ENCODE data around the gene CAMP. TPM values are rescaled to one million over a fixed set of nuclear protein-coding genes. Genes with fewer than 3 reads are reported as not detected.

Gene CAMP, protein sequence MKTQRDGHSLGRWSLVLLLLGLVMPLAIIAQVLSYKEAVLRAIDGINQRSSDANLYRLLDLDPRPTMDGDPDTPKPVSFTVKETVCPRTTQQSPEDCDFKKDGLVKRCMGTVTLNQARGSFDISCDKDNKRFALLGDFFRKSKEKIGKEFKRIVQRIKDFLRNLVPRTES
- total RNA-seq (2014; rRNA removed; shearing (Covaris generic)), result not detected in 2 replicates

DNA sequence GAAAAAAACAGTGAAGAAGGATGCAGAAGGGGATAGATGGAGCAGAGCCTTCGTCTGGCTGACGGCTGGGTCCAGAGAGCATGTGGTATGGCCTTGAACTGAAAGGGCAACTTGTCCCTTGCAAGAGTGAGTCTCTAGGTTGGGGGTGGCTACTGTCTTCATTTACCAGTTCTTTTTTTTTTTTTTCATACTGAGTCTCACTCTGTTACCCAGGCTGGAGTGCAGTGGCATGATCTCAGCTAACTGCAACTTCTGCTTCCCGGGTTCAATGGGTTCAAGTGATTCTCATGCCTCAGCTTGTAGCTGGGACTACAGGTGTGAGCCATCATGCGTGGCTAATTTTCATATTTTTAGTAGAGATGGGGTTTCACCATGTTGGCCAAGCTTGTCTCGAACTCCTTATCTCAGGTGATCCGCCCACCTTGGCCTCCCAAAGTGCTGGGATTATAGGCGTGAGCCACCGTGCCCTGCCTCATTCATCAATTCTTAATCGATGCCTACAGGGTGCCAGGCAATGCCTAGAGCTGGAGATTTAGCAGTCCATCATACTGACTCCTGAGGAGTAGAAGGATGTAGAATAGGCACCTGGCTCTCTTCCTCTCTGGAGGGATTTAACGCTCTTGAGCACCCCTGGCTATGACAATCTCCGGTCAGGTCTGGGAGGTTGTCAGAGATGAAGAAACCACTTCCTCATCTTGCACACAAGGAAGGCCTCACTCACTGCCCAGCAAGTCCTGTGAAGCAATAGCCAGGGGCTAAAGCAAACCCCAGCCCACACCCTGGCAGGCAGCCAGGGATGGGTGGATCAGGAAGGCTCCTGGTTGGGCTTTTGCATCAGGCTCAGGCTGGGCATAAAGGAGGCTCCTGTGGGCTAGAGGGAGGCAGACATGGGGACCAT is at the start of gene CAMP:
Gene CAMP (plus strand): TSS at position 880 of the 898 bp plus-strand sequence. CDS start 17 bp downstream, at position 897.
- no peak for DNase-seq
- Histone ChIP-seq H3K4me3 (ENCODE audit: insufficient read depth, low read depth, low read length) (no peak within 1 kb of the TSS), H3K27me3 (ENCODE audit: control insufficient read depth, insufficient read depth, low read length) (no peaks in the 10 kb centered on the region), H3K36me3 (replicated peaks; ENCODE audit: control insufficient read depth, insufficient read depth, low read length) (no peaks in the 10 kb centered on the region)

DNA sequence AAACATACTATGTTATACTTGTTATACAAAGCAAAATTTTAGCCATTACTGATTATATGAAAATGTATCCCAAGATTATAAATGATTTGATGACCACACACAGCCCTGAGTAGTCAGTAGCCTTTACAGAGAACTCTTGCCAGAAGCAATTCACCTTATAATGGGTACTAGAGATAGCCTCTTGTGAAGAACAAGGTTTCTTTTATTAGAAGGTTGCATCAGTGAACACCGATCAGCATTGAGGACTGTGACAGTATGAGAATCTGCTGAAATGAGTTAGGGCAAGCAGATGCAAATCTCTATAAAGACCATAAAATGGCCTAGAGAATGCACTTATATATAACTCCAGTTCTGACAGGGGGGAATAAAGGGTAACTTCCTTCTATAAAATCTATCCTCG is 45.2 kb upstream of the CAMP start:
- no peak overlapping the region for H3K4me3 ChIP-seq (ENCODE audit: insufficient read depth, low read depth, low read length)
- DNase-seq, result no peak
- H3K36me3 ChIP-seq (replicated peaks; ENCODE audit: control insufficient read depth, insufficient read depth, low read length), result peaks cover 61% of the 10 kb centered on the region

GRCh38 chr3:48180021-48180420 is 43.3 kb upstream of the CAMP start:
- DNase-seq, result no peak
- H3K27me3 ChIP-seq (ENCODE audit: control insufficient read depth, insufficient read depth, low read length), result no peaks in the 10 kb centered on the region
- peaks cover 66% of the 10 kb centered on the region for H3K36me3 ChIP-seq (replicated peaks; ENCODE audit: control insufficient read depth, insufficient read depth, low read length)
- no peak overlapping the region for H3K4me3 ChIP-seq (ENCODE audit: insufficient read depth, low read depth, low read length)

More for the DNA sequence above, 45.2 kb upstream of the CAMP start:
- H3K27me3 ChIP-seq (ENCODE audit: control insufficient read depth, insufficient read depth, low read length), result no peaks in the 10 kb centered on the region

DNA sequence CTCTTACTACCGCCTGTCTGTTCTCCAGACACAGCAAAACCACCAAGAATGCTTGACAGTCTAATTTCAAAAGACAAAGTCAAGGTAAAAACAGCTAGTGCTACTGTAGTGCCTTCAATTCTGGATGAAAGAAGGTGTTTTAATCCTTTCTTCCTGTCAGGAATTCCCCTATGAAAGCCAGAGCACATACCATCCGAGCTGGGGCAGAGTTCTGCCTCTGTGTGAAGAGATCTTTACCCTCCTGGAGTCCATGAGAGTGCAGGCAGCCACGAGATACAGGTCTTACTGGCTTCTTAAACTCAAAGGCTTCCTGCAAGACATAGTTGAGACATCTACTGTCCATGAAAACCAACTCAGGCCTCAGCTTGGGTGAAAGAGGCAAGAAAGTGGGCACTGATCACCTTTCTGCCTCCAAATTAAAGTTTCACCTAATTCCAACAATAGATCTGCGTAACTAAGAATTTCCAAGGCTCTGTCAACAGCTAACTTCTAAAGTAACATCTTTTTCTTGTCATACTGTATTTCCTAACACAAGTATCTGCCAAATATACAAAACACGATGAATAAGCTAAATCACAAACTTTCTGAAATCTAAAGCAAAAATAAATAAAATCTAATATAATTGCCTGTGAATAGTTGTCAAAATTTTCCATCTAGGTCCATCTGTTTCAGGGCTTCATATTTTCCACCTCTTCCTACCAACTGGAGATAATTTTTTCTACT is 42.6 kb upstream of the CAMP start:
- H3K27me3 ChIP-seq (ENCODE audit: control insufficient read depth, insufficient read depth, low read length), result no peaks in the 10 kb centered on the region
- no peak overlapping the region for H3K4me3 ChIP-seq (ENCODE audit: insufficient read depth, low read depth, low read length)
- peak; percentile 27 for DNase-seq
- peaks cover 71% of the 10 kb centered on the region for H3K36me3 ChIP-seq (replicated peaks; ENCODE audit: control insufficient read depth, insufficient read depth, low read length)

DNA sequence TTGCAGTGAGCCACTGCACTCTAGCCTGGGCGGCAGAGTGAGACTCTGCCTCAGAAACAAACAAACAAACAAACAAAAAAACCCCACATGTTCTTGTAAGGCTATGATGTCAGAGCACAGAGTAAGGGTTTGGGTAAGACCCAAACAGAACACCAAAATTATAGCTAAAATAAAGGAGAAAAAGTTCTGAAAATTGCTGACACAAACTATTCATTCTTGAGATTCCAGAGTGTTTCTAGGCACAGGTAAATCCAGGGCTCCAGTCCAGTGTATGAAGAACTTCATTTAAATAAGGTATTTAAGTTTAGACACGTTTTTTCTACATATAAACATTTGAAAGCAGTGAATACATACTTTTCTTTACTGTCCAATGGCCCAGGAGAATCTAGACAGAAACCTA is 39.0 kb upstream of the CAMP start:
- DNase-seq, result no peak
- Histone ChIP-seq H3K4me3 (ENCODE audit: insufficient read depth, low read depth, low read length) (no peak overlapping the region), H3K36me3 (replicated peaks; ENCODE audit: control insufficient read depth, insufficient read depth, low read length) (peaks cover 53% of the 10 kb centered on the region), H3K27me3 (ENCODE audit: control insufficient read depth, insufficient read depth, low read length) (no peaks in the 10 kb centered on the region)

DNA sequence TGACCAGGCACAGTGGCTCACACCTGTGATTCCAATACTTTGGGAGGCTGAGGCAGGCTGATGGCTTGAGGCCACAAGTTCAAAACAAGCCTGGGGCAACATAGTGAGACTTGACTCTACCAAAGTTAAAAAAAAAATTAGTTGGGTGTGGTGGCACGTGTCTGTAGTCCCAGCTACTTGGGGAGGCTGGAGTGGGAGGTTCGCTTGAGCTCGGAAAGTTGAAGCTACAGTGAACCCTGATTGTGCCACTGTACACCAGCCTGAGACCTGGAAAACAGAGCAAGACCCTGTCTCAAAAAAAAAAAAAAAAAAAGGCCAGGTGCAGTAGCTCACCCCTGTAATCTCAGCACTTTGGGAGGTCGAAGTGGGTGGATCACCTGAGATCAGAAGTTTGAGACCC is 38.2 kb upstream of the CAMP start:
- H3K36me3 ChIP-seq (replicated peaks; ENCODE audit: control insufficient read depth, insufficient read depth, low read length), result peaks cover 48% of the 10 kb centered on the region
- H3K4me3 ChIP-seq (ENCODE audit: insufficient read depth, low read depth, low read length), result no peak overlapping the region
- no peak for DNase-seq
- H3K27me3 ChIP-seq (ENCODE audit: control insufficient read depth, insufficient read depth, low read length), result no peaks in the 10 kb centered on the region

- DNase-seq, result no peak
- Histone ChIP-seq H3K27me3 (ENCODE audit: control insufficient read depth, insufficient read depth, low read length) (no peaks in the 10 kb centered on the region), H3K4me3 (ENCODE audit: insufficient read depth, low read depth, low read length) (peak overlapping the region; percentile 94), H3K36me3 (replicated peaks; ENCODE audit: control insufficient read depth, insufficient read depth, low read length) (peaks cover 38% of the 10 kb centered on the region)
Observed at GRCh38 chr3:48186631-48187300, 36.5 kb upstream of the CAMP start.

GRCh38 chr3:48187301-48187578 is 36.1 kb upstream of the CAMP start:
- no peak for DNase-seq
- H3K36me3 ChIP-seq (replicated peaks; ENCODE audit: control insufficient read depth, insufficient read depth, low read length), result peaks cover 34% of the 10 kb centered on the region
- peak overlapping the region; percentile 94 for H3K4me3 ChIP-seq (ENCODE audit: insufficient read depth, low read depth, low read length)

GRCh38 chr3:48187579-48188265 is 35.6 kb upstream of the CAMP start:
- peaks cover 30% of the 10 kb centered on the region for H3K36me3 ChIP-seq (replicated peaks; ENCODE audit: control insufficient read depth, insufficient read depth, low read length)
- peak overlapping the region; percentile 94 for H3K4me3 ChIP-seq (ENCODE audit: insufficient read depth, low read depth, low read length)
- DNase-seq, result peak; percentile 70
- H3K27me3 ChIP-seq (ENCODE audit: control insufficient read depth, insufficient read depth, low read length), result no peaks in the 10 kb centered on the region

More at GRCh38 chr3:48187301-48187578, 36.1 kb upstream of the CAMP start:
- no peaks in the 10 kb centered on the region for H3K27me3 ChIP-seq (ENCODE audit: control insufficient read depth, insufficient read depth, low read length)

DNA sequence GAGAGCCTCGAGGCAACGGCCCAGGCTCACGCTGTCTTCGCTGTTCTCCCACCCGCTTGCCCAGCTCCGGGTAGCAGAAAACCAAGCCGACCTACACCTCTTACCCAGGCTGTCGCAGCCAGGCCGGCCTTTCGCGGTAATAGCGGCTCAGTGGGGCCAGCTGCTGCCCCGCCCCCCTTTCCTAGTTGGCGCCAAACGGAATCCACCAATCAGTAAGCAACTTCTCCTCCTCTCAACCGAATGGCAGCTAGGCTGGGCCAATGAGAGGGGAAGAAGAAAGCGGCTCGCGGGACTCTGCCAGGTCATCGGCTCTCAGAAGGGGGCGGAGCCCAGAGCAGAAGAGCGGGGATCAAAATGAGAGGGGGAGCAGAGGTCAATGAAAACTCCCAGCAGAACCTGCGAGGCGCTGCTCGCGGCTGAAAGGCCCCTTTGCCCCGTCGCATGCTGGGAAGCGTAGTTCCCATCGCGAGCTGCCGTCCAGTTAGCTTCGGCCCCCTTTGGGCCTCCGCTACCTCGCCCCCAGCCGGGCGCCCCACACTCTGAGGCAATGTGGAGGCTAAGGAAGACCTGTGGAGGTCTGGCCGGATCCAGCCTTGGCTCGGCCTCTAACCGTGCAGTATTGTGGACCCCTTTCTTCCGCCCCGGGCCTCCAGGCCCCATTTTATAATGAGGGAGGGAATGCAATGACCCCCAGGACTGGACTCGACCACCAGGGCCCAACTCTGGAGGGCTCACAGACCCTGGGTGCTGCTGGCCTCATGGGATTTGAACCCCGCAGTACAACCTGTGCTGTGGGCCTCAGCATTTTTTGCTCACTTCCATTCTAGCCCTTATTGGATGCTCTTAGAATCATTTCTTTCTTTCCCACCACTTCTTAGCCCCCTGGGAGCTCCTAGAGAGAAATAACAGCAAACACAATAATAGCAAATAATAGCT is 34.8 kb upstream of the CAMP start, which contains the start of gene CDC25A:
Gene CDC25A (minus strand): TSS at position 152 of the 936 bp plus-strand sequence. CDS start 470 bp downstream, outside the sequence.
- Histone ChIP-seq H3K4me3 (ENCODE audit: insufficient read depth, low read depth, low read length) (peak within 1 kb of the TSS; percentile 94), H3K36me3 (replicated peaks; ENCODE audit: control insufficient read depth, insufficient read depth, low read length) (peaks cover 23% of the 10 kb centered on the region), H3K27me3 (ENCODE audit: control insufficient read depth, insufficient read depth, low read length) (no peaks in the 10 kb centered on the region)
- peak; percentile 97 for DNase-seq

- DNase-seq, result no peak
- Histone ChIP-seq H3K27me3 (ENCODE audit: control insufficient read depth, insufficient read depth, low read length) (no peaks in the 10 kb centered on the region), H3K4me3 (ENCODE audit: insufficient read depth, low read depth, low read length) (no peak overlapping the region), H3K36me3 (replicated peaks; ENCODE audit: control insufficient read depth, insufficient read depth, low read length) (peaks cover 16% of the 10 kb centered on the region)
Observed at GRCh38 chr3:48189321-48189720, 34.0 kb upstream of the CAMP start.

DNA sequence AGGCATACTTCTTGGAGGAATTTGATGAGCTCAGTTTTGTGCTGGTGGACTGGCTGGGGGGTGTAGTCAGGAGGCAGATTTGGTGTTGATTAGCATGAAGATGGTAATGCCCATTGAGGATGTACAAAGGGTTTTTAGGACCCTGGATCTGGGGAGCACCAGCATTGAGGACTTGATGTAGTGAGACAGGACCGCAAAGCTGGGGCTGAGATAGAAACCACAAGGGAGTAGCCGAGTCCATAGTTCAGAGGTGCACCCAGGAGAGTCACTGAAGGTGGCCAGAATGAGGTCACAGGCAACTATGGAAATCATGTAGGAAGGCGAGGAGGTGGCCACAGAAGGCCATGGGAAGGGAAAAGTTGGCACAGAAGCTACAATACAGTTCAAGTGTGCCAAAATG is 32.4 kb upstream of the CAMP start:
- H3K27me3 ChIP-seq (ENCODE audit: control insufficient read depth, insufficient read depth, low read length), result no peaks in the 10 kb centered on the region
- H3K36me3 ChIP-seq (replicated peaks; ENCODE audit: control insufficient read depth, insufficient read depth, low read length), result peaks cover 2% of the 10 kb centered on the region
- DNase-seq, result no peak
- no peak overlapping the region for H3K4me3 ChIP-seq (ENCODE audit: insufficient read depth, low read depth, low read length)

DNA sequence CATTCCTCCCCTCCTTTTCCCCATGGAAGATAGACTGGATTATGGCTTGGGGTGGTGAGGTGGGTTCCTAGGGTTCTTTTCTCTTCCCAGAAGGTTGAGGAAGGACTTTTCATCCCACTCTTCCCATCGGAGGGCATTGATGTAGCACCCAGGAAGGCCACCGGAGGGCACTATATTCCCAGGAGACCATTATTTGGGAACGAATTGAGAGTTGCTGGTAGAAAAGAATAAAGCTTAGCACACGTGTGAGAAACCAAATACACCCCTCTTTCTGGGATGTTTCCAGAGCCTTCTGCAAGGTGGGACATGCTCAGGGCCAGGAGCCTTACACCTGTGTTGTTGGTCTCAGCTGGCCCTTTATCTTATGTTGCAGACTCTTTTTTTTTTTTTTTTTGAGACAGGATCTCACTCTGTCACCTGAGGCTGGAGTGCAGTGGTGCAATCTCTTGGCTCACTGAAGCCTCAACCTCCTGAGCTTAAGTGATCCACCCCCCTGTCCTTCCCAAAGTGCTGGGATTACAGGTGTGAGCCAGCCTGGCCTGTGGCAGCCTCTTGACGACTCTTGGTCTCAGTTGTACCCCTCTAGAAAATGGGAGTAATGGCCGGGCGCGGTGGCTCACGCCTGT is 28.7 kb upstream of the CAMP start:
- peak; percentile 90 for DNase-seq
- Histone ChIP-seq H3K27me3 (ENCODE audit: control insufficient read depth, insufficient read depth, low read length) (no peaks in the 10 kb centered on the region), H3K36me3 (replicated peaks; ENCODE audit: control insufficient read depth, insufficient read depth, low read length) (no peaks in the 10 kb centered on the region), H3K4me3 (ENCODE audit: insufficient read depth, low read depth, low read length) (no peak overlapping the region)

Measured in H7 (cell line).